Brain microvascular endothelial cell (primary cell): ENCODE measurements around the gene CEP85L.
"Not testable (repeated sequence)": the region's sequence is repeated elsewhere in the genome, so short reads cannot be mapped to it uniquely, and the experiment has no call there.

Experiments used
- DNase-seq: peaks from one replicate; pipeline ENCODE4 v3.0.0-alpha.2; 2020
- H3K27ac ChIP-seq: fragments of 250-450 bp; sonication (Bioruptor Pico); 2 replicates; pipeline ENCODE4 v1.5.1; 2020; ENCODE audit warnings: mild to moderate bottlenecking, moderate library complexity
- H3K27me3 ChIP-seq: fragments of 250-450 bp; sonication (Bioruptor Pico); replicated peaks from 2 replicates; pipeline ENCODE4 v1.5.1; 2020; ENCODE audit warnings: mild to moderate bottlenecking
- H3K36me3 ChIP-seq: fragments of 250-450 bp; sonication (Bioruptor Pico); replicated peaks from 2 replicates; pipeline ENCODE4 v1.5.1; 2020; ENCODE audit warnings: mild to moderate bottlenecking
- H3K4me3 ChIP-seq: 2 replicates; pipeline ENCODE4 v1.5.1; 2011; ENCODE audit warnings: low read depth, mild to moderate bottlenecking, control low read depth, low read length, moderate library complexity
- in situ Hi-C: cut with HindIII; loops from 2 replicates; pipeline ENCODE4 v1.10.0; 2017; ENCODE audit warnings: low sequenced_read_pairs, low pct_ligation_motif_present
- TF ChIP-seq, protein P1 (sequence below): IDR thresholded peaks from 2 replicates; pipeline ENCODE4 v1.5.1; 2011; ENCODE audit warnings: low read depth, mild to moderate bottlenecking, moderate library complexity, low read length, control low read depth, inconsistent platforms; ENCODE audit errors: missing control alignments

The CEP85L gene

DNA sequence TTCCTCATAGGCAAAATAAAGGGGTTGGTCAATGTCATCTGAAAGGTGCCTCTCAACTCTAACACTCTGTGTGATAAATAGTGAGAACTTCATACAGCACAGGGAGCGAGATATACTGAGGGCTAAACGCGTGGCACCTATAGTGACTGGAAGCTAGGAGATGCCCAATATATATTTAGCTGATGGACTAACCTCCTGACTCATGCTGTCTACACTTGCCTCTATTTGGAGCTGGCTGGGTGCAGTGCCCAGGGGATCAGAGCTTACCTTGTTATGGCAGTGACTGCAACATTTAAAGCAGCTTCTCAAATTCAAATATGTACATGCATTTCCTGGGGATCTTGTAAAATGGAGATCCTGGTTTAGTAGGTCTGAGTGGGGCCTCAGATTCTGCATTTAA, 214.9 kb downstream of the CEP85L start:
- TF ChIP-seq, protein P1, sequence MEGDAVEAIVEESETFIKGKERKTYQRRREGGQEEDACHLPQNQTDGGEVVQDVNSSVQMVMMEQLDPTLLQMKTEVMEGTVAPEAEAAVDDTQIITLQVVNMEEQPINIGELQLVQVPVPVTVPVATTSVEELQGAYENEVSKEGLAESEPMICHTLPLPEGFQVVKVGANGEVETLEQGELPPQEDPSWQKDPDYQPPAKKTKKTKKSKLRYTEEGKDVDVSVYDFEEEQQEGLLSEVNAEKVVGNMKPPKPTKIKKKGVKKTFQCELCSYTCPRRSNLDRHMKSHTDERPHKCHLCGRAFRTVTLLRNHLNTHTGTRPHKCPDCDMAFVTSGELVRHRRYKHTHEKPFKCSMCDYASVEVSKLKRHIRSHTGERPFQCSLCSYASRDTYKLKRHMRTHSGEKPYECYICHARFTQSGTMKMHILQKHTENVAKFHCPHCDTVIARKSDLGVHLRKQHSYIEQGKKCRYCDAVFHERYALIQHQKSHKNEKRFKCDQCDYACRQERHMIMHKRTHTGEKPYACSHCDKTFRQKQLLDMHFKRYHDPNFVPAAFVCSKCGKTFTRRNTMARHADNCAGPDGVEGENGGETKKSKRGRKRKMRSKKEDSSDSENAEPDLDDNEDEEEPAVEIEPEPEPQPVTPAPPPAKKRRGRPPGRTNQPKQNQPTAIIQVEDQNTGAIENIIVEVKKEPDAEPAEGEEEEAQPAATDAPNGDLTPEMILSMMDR = no peak
- Histone ChIP-seq H3K27me3 (no peaks in the 10 kb centered on the region), H3K27ac (no peak overlapping the region), H3K36me3 (no peaks in the 10 kb centered on the region), H3K4me3 (no peak overlapping the region)
- no peak for DNase-seq
- in situ Hi-C loops = no loop called here

DNA sequence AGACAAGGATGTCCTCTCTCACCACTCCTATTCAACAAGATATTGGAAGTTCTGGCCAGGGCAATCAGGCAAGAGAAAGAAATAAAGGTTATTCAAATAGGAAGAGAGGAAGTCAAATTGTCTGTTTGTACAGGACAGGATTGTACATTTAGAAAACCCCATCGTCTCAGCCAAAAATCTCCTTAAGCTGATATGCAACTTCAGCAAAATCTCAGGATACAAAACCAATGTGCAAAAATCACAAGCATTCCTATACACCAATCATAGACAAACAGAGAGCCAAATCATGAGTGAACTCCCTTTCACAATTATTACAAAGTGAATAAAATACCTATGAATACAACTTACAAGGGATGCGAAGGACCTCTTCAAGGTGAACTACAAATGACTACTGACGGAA, 217.2 kb downstream of the CEP85L start:
- H3K27me3 ChIP-seq, H3K27ac ChIP-seq, H3K4me3 ChIP-seq, in situ Hi-C loops, DNase-seq, H3K36me3 ChIP-seq: not testable (repeated sequence)

DNA sequence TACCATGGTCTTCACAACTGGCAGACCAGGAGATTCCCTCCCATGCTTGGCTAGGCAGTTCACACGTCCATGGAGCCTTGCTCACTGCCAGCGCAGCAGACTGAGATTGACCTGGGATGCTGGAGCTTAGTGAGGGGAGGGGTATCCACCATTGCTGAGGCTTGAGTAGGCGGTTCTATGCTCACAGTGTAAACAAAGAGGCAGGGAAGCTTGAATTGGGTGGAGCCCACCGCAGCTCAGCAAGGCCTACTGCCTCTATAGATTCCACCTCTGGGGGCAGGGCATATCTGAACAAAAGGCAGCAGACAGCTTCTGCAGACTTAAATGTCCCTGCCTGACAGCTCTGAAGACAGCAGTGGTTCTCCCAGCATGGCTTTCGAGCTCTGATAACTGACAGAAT, 230.1 kb downstream of the CEP85L start:
- DNase-seq, H3K27me3 ChIP-seq, H3K4me3 ChIP-seq, H3K27ac ChIP-seq, in situ Hi-C loops, H3K36me3 ChIP-seq: not testable (repeated sequence)

- no peak for DNase-seq
- TF ChIP-seq, protein P1 = no peak
- in situ Hi-C loops = no loop called here
- H3K36me3 ChIP-seq = no peaks in the 10 kb centered on the region
- H3K4me3 ChIP-seq = no peak overlapping the region
- no peak overlapping the region for H3K27ac ChIP-seq
- H3K27me3 ChIP-seq = no peaks in the 10 kb centered on the region
Measured at GRCh38 chr6:118419448-118420394, 231.7 kb downstream of the CEP85L start.
